ENCODE data around the gene KLHDC1.
A peak's percentile ranks its signal among the peaks of the same experiment; 100 is the strongest.
"Not testable (repeated sequence)": the region's sequence is repeated elsewhere in the genome, so short reads cannot be mapped to it uniquely, and the experiment has no call there.

KLHDC1 gene

GRCh38 chr14:49727171-49727570 is 34.3 kb downstream of the KLHDC1 start:
- DNase-seq: no peak

- DNase-seq: no peak
Observed at GRCh38 chr14:49732896-49733295, 40.0 kb downstream of the KLHDC1 start.

- DNase-seq: no peak
Observed at GRCh38 chr14:49733836-49734235, 40.9 kb downstream of the KLHDC1 start.

GRCh38 chr14:49735669-49736068 is 42.7 kb downstream of the KLHDC1 start:
- DNase-seq: not testable (repeated sequence)

- no peak for DNase-seq
Observed at GRCh38 chr14:49745191-49745590, 52.3 kb downstream of the KLHDC1 start.

GRCh38 chr14:49746476-49746875 is 53.6 kb downstream of the KLHDC1 start:
- not testable (repeated sequence) for DNase-seq

- no peak for DNase-seq
Observed at GRCh38 chr14:49754570-49755097, 61.7 kb downstream of the KLHDC1 start.

GRCh38 chr14:49755378-49755777 is 62.5 kb downstream of the KLHDC1 start:
- no peak for DNase-seq

- DNase-seq: no peak
Observed at GRCh38 chr14:49761839-49762551, 69.1 kb downstream of the KLHDC1 start.

- no peak for DNase-seq
Observed at GRCh38 chr14:49766839-49767238, 73.9 kb downstream of the KLHDC1 start.

GRCh38 chr14:49767270-49767570 is 74.3 kb downstream of the KLHDC1 start:
- no peak for DNase-seq

GRCh38 chr14:49767571-49768300 is 74.8 kb downstream of the KLHDC1 start, which contains the start of gene KLHDC2:
KLHDC2 (plus strand) TSS chr14:49768153; CDS start chr14:49768469, 316 bp downstream.
- DNase-seq: peak; percentile 84

- DNase-seq: peak; percentile 46
Observed at GRCh38 chr14:49768301-49769121, 75.6 kb downstream of the KLHDC1 start.

GRCh38 chr14:49769171-49769570 is 76.3 kb downstream of the KLHDC1 start:
- no peak for DNase-seq

- DNase-seq: no peak
Observed at GRCh38 chr14:49769581-49770211, 76.8 kb downstream of the KLHDC1 start.

GRCh38 chr14:49770212-49770817 is 77.4 kb downstream of the KLHDC1 start:
- no peak for DNase-seq

- DNase-seq: not testable (repeated sequence)
Observed at GRCh38 chr14:49771691-49772090, 78.8 kb downstream of the KLHDC1 start.

GRCh38 chr14:49774106-49774505 is 81.2 kb downstream of the KLHDC1 start:
- DNase-seq: no peak

- no peak for DNase-seq
Observed at GRCh38 chr14:49778421-49778820, 85.5 kb downstream of the KLHDC1 start.

- DNase-seq: not testable (repeated sequence)
Observed at GRCh38 chr14:49781040-49781439, 88.1 kb downstream of the KLHDC1 start.

GRCh38 chr14:49783394-49784014 is 90.6 kb downstream of the KLHDC1 start:
- DNase-seq: no peak

- no peak for DNase-seq
Observed at GRCh38 chr14:49786315-49786714, 93.4 kb downstream of the KLHDC1 start.

Data from NCI-H1105 treated with DMSO at 0.1 percent for 48 hours (cell line).